Naive thymus-derived CD4-positive, alpha-beta T cell (primary cell): Measurements from ENCODE around the gene MTM1. TPM values are rescaled to one million over a fixed set of nuclear protein-coding genes. Genes with fewer than 3 reads are reported as not detected.
A peak's percentile ranks its signal among the peaks of the same experiment; 100 is the strongest.

Experiments used
- ATAC-seq: fragments of 150-1000 bp; cut with Tn5 transposase; 2 replicates; pipeline ENCODE4 v1.10.0; 2021; ENCODE audit warnings: mild to moderate bottlenecking, moderate library complexity
- CTCF ChIA-PET: fragments of 350-600 bp; sonication (Branson Sonifier 250); formaldehyde crosslinking; loops from one replicate; lab custom pipeline; 2021; ENCODE audit warnings: antibody characterized with exemption; lab: Charles Lee
- POLR2A ChIA-PET: fragments of 350-600 bp; sonication (Branson Sonifier 250); formaldehyde crosslinking; loops from one replicate; lab custom pipeline; 2021; ENCODE audit warnings: antibody characterized with exemption, inconsistent platforms; lab: Charles Lee
- DNase-seq, 9 donors: peaks; one replicate each; pipeline versions ENCODE4 v3.0.0 to v3.0.0-alpha.2; 2020 to 2022; ENCODE audit warnings: mixed read lengths in 1 of 9
- H3K27ac ChIP-seq: one replicate; pipeline ENCODE4 v1.7.0; 2013; ENCODE audit warnings: mild to moderate bottlenecking, low read depth, low read length, moderate library complexity
- H3K27me3 ChIP-seq, 2 donors: one replicate each; pipeline ENCODE4 v1.7.0; 2013; ENCODE audit warnings: low read length in 2 of 2, mild to moderate bottlenecking in 2 of 2, moderate library complexity in 2 of 2; ENCODE audit not compliant: control insufficient read depth in 2 of 2, insufficient read depth in 2 of 2
- H3K36me3 ChIP-seq, 3 experiments: 1 replicate in 2 of 3; 2 replicates in 1 of 3; pipeline ENCODE4 v1.7.0; 2013; ENCODE audit warnings: low read length in 3 of 3, mild to moderate bottlenecking in 3 of 3, moderate library complexity in 1 of 3; ENCODE audit not compliant: insufficient read depth in 3 of 3, control insufficient read depth in 2 of 3
- H3K4me1 ChIP-seq, 2 donors: one replicate each; pipeline ENCODE4 v1.7.0; 2013; ENCODE audit warnings: low read length in 2 of 2, mild to moderate bottlenecking in 2 of 2, moderate library complexity in 1 of 2; ENCODE audit not compliant: control insufficient read depth in 2 of 2, insufficient read depth in 2 of 2
- H3K4me3 ChIP-seq: 2 replicates; pipeline ENCODE4 v1.7.0; 2013; ENCODE audit warnings: mild to moderate bottlenecking, low read length
- H3K9me3 ChIP-seq, 3 experiments: 1 replicate in 2 of 3; 2 replicates in 1 of 3; pipeline ENCODE4 v1.7.0; 2013; ENCODE audit warnings: low read length in 3 of 3; ENCODE audit not compliant: control insufficient read depth in 2 of 3
- H3K27ac Mint-ChIP-seq, 9 donors: one replicate each; pipeline ENCODE4 v1.8.0; 2020 to 2022; ENCODE audit warnings: mixed read lengths in 9 of 9, mild to moderate bottlenecking in 8 of 9, moderate library complexity in 5 of 9, inconsistent platforms in 2 of 9
- H3K27me3 Mint-ChIP-seq, 5 donors: one replicate each; pipeline ENCODE4 v1.8.0; 2021 to 2022; ENCODE audit warnings: mixed read lengths in 5 of 5, mild to moderate bottlenecking in 1 of 5
- H3K36me3 Mint-ChIP-seq, 5 donors: one replicate each; pipeline ENCODE4 v1.8.0; 2020 to 2022; ENCODE audit warnings: mixed read lengths in 5 of 5, mild to moderate bottlenecking in 3 of 5, inconsistent platforms in 1 of 5
- H3K4me1 Mint-ChIP-seq, 7 donors: one replicate each; pipeline ENCODE4 v1.8.0; 2020 to 2022; ENCODE audit warnings: mixed read lengths in 7 of 7, mild to moderate bottlenecking in 3 of 7, inconsistent platforms in 1 of 7
- H3K4me3 Mint-ChIP-seq, 10 donors: one replicate each; pipeline ENCODE4 v1.8.0; 2020 to 2022; ENCODE audit warnings: mild to moderate bottlenecking in 10 of 10, mixed read lengths in 10 of 10, moderate library complexity in 6 of 10, inconsistent platforms in 2 of 10
- H3K9me3 Mint-ChIP-seq, 11 donors: one replicate each; pipeline ENCODE4 v1.8.0; 2020 to 2022; ENCODE audit warnings: mixed read lengths in 11 of 11, mild to moderate bottlenecking in 4 of 11, inconsistent platforms in 1 of 11, moderate library complexity in 1 of 11
- intact Hi-C, 2 donors: fragments of 100-400 bp; cut with micrococcal nuclease; formaldehyde crosslinking; loops; one replicate each; pipeline ENCODE4 v1.15.1; 2023
- polyA plus RNA-seq, 2 donors: library from polyadenylated mRNA; unstranded; fragments of 300-500 nt; fragmentation: Illumina TruSeq; gene quantifications; one replicate each; pipeline ENCODE4 v1.2.3, GENCODE V29; 2021
- total RNA-seq, 6 experiments: library from RNA in 5 of 6; stranded (reverse) in 5 of 6; gene quantifications; 1 replicate in 5 of 6; 2 replicates in 1 of 6; pipeline ENCODE4 v1.2.3 and lab custom pipeline; 2021 to 2026

MTM1 gene
- total and polyA plus RNA-seq, 7 experiments from 2014 or later = 11.9 to 34.7 (median 24.6) TPM

GRCh38 chrX:150683112-150683511 is 114.7 kb downstream of the MTM1 start:
- H3K4me3 ChIP-seq = no peak overlapping the region
- no peaks in the 10 kb centered on the region for H3K27me3 Mint-ChIP-seq
- ChIA-PET POLR2A (interaction anchor here (0.8 to 2.3 kb wide), 7 partner anchors 10 to 37 kb away, joined by 3 to 15 read pairs (median 3); partner anchors contain the start of gene MTMR1), CTCF (interaction anchor here (0.9 to 2.5 kb wide), 10 partner anchors 10 to 48 kb away, joined by 3 to 18 read pairs (median 8); partner anchors contain the start of gene MTMR1)
- peaks cover 4 to 29% (median 7%) of the 10 kb centered on the region in 7 donors for H3K4me1 Mint-ChIP-seq
- no peak overlapping the region for H3K4me3 Mint-ChIP-seq
- intact Hi-C loops = loop anchor here (1.0 kb wide), 2 partner anchors 9 to 33 kb away; no protein-coding TSS in a partner anchor
- no peaks in the 10 kb centered on the region for H3K9me3 ChIP-seq
- no peak overlapping the region for H3K27ac Mint-ChIP-seq
- no peaks in the 10 kb centered on the region for H3K36me3 ChIP-seq
- ATAC-seq (no peak), DNase-seq (no peak)
- no peak overlapping the region for H3K27ac ChIP-seq
- H3K4me1 ChIP-seq = peaks cover 0 to under 1% of the 10 kb centered on the region in 2 donors
- H3K27me3 ChIP-seq = no peaks in the 10 kb centered on the region
- H3K36me3 Mint-ChIP-seq = no peaks in the 10 kb centered on the region
- H3K9me3 Mint-ChIP-seq = no peaks in the 10 kb centered on the region

DNA sequence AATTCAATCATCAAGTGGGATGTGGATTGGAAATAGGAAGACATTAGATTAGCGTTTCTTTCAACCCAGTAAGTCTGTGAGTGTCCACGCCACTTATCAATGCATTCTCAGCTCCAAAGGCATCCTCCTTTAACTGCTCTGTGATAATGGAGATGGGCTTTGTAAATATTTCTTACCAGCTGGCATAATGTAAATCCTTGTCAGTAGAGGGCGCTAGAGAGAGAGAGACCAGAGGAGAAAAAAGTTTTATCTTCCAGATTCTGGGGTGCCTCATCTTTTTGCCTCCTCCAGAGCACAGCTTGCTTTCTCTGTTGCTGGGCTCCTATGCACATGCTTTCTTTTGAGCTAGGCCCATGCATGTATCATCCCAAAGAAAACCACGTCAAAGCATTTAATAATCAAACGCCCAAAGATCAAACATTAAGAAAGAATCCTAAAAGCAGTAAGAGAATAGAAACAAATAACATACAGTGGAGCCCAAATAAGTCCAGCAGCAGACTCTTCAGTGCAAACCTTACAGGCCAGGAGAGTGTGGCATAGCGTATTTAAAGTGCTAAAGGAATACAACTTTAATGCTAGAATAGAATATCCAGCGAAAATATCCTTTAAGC is 115.2 kb downstream of the MTM1 start:
- peaks cover 0 to 4% (median 0%) of the 10 kb centered on the region in 5 donors for H3K36me3 Mint-ChIP-seq
- no peaks in the 10 kb centered on the region for H3K27me3 Mint-ChIP-seq
- Histone ChIP-seq H3K27ac (no peak overlapping the region), H3K4me1 (peaks cover 0 to 6% of the 10 kb centered on the region in 2 donors), H3K36me3 (no peaks in the 10 kb centered on the region), H3K9me3 (no peaks in the 10 kb centered on the region), H3K27me3 (no peaks in the 10 kb centered on the region), H3K4me3 (no peak overlapping the region)
- intact Hi-C loops = loop anchor here (1.0 kb wide), 2 partner anchors 9 to 33 kb away; no protein-coding TSS in a partner anchor
- peak overlapping the region in 2 of 9 donors; percentile 32 to 42 for H3K27ac Mint-ChIP-seq
- peak in 7 of 9 donors; percentile 36 to 68 (median 60) for DNase-seq
- H3K9me3 Mint-ChIP-seq = no peaks in the 10 kb centered on the region
- CTCF ChIA-PET = interaction anchor here (0.6 to 2.5 kb wide), 12 partner anchors 9 to 319 kb away, joined by 3 to 18 read pairs (median 7); partner anchors contain the start of gene MTMR1
- no peak overlapping the region for H3K4me3 Mint-ChIP-seq
- POLR2A ChIA-PET = interaction anchor here (0.8 to 2.3 kb wide), 7 partner anchors 9 to 36 kb away, joined by 3 to 15 read pairs (median 3); partner anchors contain the start of gene MTMR1
- peak; percentile 72 for ATAC-seq
- H3K4me1 Mint-ChIP-seq = peaks cover 8 to 32% (median 12%) of the 10 kb centered on the region in 7 donors

DNA sequence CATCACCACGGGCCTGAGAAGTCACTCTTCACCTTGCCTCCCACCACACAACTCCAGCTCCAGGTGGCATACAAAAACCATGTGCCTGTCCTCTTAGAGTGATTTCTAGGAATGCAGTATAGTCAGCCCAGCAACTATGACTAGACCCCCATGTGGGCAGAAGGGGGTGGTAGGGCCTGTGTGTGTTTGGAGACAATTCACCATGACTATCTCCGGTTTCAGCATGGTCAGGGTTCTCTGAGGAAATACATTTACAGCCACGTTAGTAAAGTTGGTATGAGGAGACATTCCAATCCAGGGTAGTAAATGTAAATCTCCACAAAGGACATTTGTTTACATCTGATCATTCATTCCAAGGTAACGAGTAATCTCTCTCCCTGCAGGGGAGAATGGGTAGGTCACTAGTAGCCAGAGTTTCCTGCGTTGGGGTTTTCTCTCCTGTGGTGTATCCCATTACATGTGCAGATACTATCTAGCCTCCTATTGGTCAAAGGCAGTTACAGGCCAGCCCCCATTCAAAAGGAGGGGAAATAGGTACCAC is 120.6 kb downstream of the MTM1 start:
- CTCF ChIA-PET = interaction anchor here (0.6 to 1.1 kb wide), 2 partner anchors 12 to 28 kb away, joined by 5 read pairs; no protein-coding TSS in a partner anchor
- intact Hi-C loops = no loop called here
- no peak for ATAC-seq
- H3K27me3 Mint-ChIP-seq = no peaks in the 10 kb centered on the region
- peak overlapping the region in 8 of 9 donors; percentile 56 to 80 (median 69) for H3K27ac Mint-ChIP-seq
- POLR2A ChIA-PET = interaction anchor here (1.3 kb wide), 2 partner anchors 8 to 12 kb away, joined by 3 to 5 read pairs; no protein-coding TSS in a partner anchor
- no peak overlapping the region for H3K4me3 ChIP-seq
- no peaks in the 10 kb centered on the region for H3K36me3 ChIP-seq
- H3K9me3 ChIP-seq = no peaks in the 10 kb centered on the region
- H3K4me3 Mint-ChIP-seq = peak overlapping the region in 1 of 10 donors; percentile 7
- DNase-seq = no peak
- no peaks in the 10 kb centered on the region for H3K27me3 ChIP-seq
- peaks cover 0 to 16% (median 0%) of the 10 kb centered on the region in 5 donors for H3K36me3 Mint-ChIP-seq
- H3K4me1 ChIP-seq = peaks cover 21 to 31% of the 10 kb centered on the region in 2 donors
- peaks cover 15 to 46% (median 36%) of the 10 kb centered on the region in 7 donors for H3K4me1 Mint-ChIP-seq
- no peak overlapping the region for H3K27ac ChIP-seq
- H3K9me3 Mint-ChIP-seq = peaks cover 0 to 2% (median 0%) of the 10 kb centered on the region in 11 donors

DNA sequence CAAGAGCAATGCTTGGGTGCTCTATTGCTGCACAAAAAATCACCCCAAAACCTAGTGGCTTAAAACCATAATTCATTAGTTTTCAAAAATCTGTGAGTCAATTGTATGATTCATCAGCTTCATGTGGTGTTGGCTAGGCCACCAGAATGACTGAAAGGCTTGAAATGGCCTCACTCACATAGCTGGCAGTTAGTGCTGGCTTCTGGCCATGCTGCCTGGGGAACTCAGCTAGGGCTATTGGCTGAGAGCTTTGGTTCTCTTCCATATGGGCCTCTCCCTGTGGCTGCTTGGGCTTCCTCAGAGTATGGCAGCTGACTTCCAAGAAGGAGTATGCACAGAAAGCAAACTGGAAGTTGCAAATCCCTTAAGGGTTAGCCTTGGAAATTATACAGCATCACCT is 121.7 kb downstream of the MTM1 start:
- peak overlapping the region; percentile 56 for H3K27ac ChIP-seq
- no peaks in the 10 kb centered on the region for H3K27me3 ChIP-seq
- Mint-ChIP-seq H3K4me3 (peak overlapping the region in 1 of 10 donors; percentile 27), H3K27me3 (no peaks in the 10 kb centered on the region), H3K36me3 (peaks cover 0 to 16% (median 0%) of the 10 kb centered on the region in 5 donors), H3K4me1 (peaks cover 20 to 56% (median 41%) of the 10 kb centered on the region in 7 donors), H3K9me3 (peaks cover 0 to 2% (median 0%) of the 10 kb centered on the region in 11 donors), H3K27ac (peak overlapping the region in 7 of 9 donors; percentile 6 to 96 (median 93))
- ChIA-PET POLR2A (interaction anchor here (0.9 to 1.4 kb wide), 3 partner anchors 10 to 17 kb away, joined by 3 read pairs; no protein-coding TSS in a partner anchor), CTCF (interaction anchor here (1.7 kb wide), 1 partner anchor 25 kb away, joined by 5 read pairs; no protein-coding TSS in a partner anchor)
- H3K4me1 ChIP-seq = peaks cover 26 to 35% of the 10 kb centered on the region in 2 donors
- DNase-seq (no peak), ATAC-seq (no peak)
- no peak overlapping the region for H3K4me3 ChIP-seq
- intact Hi-C loops = loop anchor here (5.0 to 10.0 kb wide), 6 partner anchors 207 to 1185 kb away; partner anchors contain the start of genes CD99L2 (in 1 of the 2), EOLA1 (in 1 of the 2), EOLA2 (in 1 of the 2) and HSFX3 (in 1 of the 2)
- H3K36me3 ChIP-seq = no peaks in the 10 kb centered on the region
- H3K9me3 ChIP-seq = no peaks in the 10 kb centered on the region

- ATAC-seq (no peak), DNase-seq (peak in 1 of 9 donors; percentile 19)
- no peaks in the 10 kb centered on the region for H3K27me3 ChIP-seq
- no peaks in the 10 kb centered on the region for H3K36me3 ChIP-seq
- H3K4me3 ChIP-seq = peak overlapping the region; percentile 72
- H3K4me1 ChIP-seq = peaks cover 32 to 49% of the 10 kb centered on the region in 2 donors
- Mint-ChIP-seq H3K27ac (peak overlapping the region; percentile 93 to 96 (median 94)), H3K27me3 (no peaks in the 10 kb centered on the region), H3K4me3 (peak overlapping the region; percentile 86 to 94 (median 91)), H3K4me1 (peaks cover 30 to 74% (median 62%) of the 10 kb centered on the region in 7 donors), H3K36me3 (peaks cover 0 to 23% (median 0%) of the 10 kb centered on the region in 5 donors), H3K9me3 (peaks cover 0 to 2% (median 0%) of the 10 kb centered on the region in 11 donors)
- ChIA-PET POLR2A (interaction anchor here (1.1 to 3.3 kb wide), 14 partner anchors 8 to 754 kb away, joined by 3 to 21 read pairs (median 6); partner anchors contain the start of genes EOLA2 and MTM1), CTCF (interaction anchor here (0.8 to 2.5 kb wide), 5 partner anchors 9 to 28 kb away, joined by 3 to 11 read pairs (median 4); no protein-coding TSS in a partner anchor)
- H3K27ac ChIP-seq = peak overlapping the region; percentile 76
- H3K9me3 ChIP-seq = no peaks in the 10 kb centered on the region
- intact Hi-C loops = loop anchor here (1.0 to 10.0 kb wide), 9 partner anchors 9 to 1187 kb away; partner anchors contain the start of genes CD99L2 (in 2 of the 2), EOLA1 (in 1 of the 2), EOLA2 (in 1 of the 2) and HSFX3 (in 1 of the 2)
These were observed 123.9 kb downstream of the MTM1 start for GRCh38 chrX:150692296-150692695.
